Left hindlimb (tissue), 1 donor: ENCODE measurements around the gene THRA.
A peak's percentile ranks its signal among the peaks of the same experiment; 100 is the strongest.

Source experiments
- DNase-seq: peaks from one replicate; pipeline ENCODE4 v3.0.0-alpha.2; 2018

Gene THRA

DNA sequence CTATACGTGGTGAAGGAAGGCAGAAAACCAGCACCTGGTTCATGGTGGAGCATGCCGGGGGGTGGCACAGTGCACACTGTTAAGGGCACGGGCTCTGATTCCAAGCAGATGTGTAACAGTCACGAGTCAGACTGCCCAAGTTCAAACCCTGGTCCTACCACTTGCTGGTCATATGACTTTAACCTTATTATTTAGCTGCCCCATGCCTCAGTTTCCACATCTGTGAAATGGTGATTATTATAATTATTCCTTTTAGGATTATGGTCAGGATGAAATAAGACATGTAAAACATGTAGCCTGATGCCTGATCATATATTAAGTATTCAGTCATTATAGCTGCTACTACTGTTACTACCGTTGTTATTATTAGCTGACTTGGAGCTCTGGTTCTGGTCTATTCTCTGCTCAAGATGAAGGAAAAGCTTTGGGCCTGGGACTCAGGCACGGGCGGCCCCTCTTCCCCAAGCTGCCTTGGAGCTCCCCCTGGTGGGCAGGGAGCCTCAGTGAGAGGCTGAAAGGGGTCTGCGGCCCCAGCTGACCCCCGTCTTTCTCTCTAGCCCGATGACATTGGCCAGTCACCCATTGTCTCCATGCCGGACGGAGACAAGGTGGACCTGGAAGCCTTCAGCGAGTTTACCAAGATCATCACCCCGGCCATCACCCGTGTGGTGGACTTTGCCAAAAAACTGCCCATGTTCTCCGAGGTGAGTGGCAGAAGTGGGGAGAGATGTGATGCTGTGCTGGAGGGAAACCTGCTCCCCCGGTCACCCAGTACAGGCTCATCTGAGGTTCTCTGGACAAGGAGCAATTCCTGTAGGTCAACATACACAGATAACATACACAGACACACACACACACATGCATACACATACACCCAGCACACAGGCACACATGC is 23.6 kb downstream of the THRA start:
- DNase-seq = no peak

DNA sequence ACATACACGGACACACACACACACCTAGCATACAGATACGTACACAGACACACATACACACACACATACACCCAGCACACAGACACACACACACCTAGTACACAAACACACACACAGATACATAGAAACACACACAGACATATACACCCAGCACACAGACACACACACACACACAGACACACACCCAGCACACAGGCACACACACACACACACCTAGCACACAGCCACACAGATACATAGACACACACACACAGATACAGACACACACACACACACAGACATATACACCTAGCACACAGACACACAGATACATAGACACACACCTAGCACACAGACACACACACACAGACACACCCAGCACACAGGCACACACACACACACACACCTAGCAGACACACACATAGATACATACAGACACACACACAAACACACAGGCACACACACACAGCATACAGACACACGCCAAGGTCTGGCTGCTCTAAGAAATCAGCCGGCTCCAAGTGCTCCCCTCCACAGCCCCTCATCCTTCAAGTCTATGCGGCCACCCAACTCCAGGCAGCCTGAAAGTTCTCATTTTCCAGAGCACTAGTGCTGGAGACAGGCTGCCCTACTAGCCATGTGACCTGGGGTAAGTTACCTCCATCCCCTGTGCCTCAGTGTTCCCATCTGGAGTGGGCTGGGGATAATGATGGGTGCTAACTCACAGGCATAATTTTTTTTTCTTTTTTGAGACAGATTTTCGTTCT is 24.5 kb downstream of the THRA start:
- no peak for DNase-seq

DNA sequence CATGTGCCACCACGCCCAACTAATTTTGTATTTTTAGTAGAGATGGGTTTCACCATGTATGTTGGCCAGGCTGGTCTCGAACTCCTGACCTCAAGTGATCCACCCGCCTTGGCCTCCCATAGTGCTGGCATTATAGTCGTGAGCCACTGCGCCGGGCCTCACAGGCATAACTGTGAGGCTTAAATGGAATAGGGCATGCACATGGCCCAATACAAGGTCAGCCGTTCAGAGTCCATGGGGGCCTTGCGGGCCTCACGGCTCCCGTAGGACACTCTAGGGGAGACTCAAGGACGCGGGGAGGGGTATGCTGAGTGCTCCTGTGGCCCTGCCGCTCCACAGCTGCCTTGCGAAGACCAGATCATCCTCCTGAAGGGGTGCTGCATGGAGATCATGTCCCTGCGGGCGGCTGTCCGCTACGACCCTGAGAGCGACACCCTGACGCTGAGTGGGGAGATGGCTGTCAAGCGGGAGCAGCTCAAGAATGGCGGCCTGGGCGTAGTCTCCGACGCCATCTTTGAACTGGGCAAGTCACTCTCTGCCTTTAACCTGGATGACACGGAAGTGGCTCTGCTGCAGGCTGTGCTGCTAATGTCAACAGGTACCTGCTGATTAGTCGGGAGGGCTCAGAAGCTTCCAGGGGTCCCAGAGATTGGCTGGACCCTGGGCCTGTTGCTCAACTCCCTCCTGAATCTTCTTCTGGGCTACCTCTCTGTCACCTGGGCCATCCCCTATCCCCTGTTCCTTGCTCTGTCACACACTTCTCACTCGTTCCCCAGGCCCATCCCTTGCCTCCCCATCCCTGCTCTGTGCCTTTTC is 25.3 kb downstream of the THRA start:
- DNase-seq = no peak

DNA sequence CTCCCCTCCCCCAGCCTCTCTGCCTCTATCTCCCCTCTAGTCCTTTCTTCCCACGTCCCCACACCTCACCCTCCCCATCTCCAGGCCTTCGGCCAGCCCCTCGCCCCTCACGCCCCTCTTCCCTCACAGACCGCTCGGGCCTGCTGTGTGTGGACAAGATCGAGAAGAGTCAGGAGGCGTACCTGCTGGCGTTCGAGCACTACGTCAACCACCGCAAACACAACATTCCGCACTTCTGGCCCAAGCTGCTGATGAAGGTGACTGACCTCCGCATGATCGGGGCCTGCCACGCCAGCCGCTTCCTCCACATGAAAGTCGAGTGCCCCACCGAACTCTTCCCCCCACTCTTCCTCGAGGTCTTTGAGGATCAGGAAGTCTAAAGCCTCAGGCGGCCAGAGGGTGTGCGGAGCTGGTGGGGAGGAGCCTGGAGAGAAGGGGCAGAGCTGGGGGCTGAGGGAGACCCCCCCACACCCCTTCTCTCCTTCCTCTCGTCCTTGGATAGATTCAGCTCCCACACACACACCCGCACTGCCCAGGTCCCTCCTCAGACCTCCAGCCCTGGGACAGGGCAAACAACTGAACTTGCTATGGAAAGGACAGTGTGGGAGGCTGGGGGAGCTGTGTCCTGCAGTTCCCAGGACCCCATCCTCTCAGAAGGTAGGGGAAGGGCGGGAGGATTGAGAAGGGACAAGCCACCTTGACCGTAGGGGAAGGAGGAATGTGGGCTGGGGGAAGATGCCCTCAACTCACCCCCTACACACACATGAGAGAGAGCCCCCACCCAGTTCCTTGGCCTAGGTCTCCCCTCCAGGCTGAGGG is 26.5 kb downstream of the THRA start:
- DNase-seq = no peak

GRCh38 chr17:40090237-40091119 is 27.7 kb downstream of the THRA start:
- no peak for DNase-seq

DNA sequence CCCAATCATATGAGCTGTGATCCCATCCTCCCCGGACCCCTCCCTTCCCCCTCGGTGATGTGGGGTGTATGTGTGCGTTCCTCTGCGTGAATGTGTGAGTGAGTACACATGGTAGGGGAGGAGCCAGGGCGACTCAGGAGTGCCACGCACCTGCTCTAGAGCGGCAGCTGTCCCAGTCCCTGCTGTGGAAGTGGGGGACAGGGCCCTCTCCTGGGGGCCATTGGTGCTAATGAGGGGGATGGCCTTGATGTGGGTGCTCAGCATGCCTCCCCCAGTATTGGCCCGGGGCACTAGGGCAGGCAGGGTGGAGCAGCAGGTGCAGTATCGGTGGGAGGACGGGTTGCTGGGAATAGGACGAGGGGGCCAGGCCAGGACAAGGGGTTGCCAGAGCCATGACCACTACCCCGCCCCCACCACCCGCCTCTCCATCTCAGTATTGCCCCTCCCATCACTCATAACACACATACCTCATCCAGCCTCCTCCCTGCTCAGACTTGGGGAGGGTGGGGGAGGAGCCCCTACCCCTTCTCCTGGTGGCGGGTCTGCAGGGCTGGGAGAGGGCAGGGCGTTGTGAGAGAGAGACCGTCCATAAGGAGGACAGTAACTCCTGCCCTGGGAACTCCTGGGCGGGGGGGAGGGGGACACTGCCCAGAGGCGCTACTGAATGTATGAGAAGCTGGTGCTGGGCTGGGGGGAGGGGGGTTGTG is 29.1 kb downstream of the THRA start:
- no peak for DNase-seq

- no peak for DNase-seq
These were observed 29.8 kb downstream of the THRA start for GRCh38 chr17:40092581-40092980.

DNA sequence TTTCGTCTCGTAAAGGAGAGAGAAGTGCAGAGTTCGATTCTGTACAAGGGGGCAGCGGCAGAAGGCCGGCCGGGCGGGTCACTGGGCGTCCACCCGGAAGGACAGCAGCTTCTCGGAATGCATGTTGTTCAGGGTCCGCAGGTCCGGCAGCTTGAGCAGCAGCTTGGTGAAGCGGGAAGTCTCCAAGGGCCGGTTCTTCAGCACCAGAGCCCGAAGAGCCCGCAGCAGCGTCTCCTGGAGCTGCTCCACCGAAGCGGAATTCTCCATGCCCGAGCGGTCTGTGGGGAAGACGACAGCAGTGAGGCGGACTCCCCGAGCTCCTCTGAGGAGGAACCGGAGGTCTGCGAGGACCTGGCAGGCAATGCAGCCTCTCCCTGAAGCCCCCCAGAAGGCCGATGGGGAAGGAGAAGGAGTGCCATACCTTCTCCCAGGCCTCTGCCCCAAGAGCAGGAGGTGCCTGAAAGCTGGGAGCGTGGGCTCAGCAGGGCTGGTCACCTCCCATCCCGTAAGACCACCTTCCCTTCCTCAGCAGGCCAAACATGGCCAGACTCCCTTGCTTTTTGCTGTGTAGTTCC is 30.3 kb downstream of the THRA start:
- DNase-seq = no peak

DNA sequence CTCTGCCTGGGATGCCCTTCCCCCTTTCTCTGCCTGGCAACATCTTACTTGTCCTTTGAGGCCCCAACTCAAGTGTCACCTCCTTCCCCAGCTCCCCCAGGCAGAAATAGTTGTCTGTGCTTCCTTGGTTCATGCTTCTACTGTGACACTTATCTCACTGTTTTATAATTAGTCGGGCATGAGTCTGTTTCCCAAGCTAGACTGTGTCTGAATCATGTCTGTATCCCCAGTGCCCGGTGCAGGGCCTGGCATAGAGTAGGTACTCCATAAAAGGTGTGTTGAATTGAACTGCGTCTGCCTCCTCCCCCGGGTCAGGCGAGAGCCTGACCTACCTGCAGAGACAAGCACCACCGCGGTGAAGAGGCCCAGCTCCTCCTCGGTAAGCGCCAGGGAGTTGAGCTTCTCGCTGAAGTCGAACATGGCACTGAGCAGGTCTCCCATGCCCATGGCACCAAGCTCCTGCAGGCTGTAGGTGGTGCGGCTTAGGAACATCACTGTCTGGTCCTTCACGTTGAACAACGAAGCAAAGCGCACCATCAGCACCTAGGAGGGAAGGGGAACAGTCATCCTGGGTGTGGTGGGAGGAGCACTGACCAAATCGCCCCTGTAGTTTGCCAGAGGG is 30.9 kb downstream of the THRA start:
- DNase-seq = no peak

GRCh38 chr17:40094874-40095273 is 32.1 kb downstream of the THRA start:
- DNase-seq = no peak

- peak; percentile 34 for DNase-seq
These were observed 32.7 kb downstream of the THRA start for GRCh38 chr17:40095351-40095943.

- DNase-seq = peak; percentile 23
These were observed 33.4 kb downstream of the THRA start for GRCh38 chr17:40095944-40096791.

DNA sequence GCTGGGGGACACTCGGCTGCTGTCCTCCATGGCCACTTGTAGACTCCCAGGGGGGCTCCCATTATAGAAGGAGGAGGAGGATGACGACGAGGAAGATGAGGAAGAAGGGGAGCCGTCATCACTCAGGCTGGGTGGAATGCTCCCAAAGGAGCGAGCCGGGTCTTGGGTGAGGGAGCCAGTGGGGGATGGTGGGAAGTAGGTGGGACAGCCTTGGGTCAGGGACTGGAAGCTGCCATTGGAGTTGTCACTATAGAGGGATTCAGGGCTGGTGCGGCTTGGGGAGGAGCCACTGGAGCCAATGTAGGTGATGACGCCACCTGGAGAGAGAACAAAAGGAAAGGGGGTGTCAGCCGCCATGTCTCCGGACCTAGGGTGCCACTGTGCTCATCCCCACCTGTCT is 34.3 kb downstream of the THRA start:
- peak; percentile 19 for DNase-seq

DNA sequence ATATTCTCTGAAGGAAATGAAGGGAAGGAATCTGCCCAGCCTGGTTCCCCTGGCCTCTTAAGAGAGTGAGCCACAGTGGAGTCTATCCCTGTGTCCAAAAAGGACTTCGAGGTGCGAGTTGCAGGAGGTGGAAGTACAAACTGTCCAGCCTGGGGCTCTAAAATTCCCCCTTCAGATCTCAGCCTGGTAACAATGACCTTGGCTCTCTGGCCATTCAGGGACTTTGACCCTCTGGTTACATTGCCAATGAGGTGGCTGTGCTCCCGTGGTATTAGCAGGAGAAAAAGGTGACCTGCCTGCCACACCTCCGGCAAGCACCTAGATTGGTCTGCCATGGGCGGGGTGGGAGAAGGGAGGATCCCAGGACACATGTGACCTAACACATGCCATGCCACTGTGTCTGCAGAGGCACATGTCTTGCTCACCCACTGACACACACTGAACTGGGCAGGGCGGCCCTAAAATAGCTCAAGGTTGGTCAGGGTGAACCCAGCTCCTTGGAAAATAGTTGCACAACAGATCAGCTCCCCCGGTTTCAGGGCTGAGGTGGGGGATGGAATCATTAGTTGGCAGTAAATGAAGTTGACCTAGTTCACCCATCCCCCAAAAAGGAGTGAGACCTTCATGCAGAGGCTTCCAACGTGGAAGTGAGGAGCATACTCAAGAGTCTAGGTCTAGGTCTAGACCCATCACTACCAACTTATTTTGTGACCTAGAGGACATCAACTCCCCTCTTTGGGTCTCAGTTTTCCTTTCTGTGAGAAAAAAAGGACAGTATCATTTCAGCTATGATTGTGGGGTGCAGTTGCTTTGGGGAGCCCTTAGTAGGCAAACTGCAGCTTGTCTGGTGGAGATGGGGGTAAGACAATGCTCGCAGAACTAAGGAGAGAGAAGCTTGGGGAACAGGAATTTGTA is 35.4 kb downstream of the THRA start:
- DNase-seq = peak; percentile 39

DNA sequence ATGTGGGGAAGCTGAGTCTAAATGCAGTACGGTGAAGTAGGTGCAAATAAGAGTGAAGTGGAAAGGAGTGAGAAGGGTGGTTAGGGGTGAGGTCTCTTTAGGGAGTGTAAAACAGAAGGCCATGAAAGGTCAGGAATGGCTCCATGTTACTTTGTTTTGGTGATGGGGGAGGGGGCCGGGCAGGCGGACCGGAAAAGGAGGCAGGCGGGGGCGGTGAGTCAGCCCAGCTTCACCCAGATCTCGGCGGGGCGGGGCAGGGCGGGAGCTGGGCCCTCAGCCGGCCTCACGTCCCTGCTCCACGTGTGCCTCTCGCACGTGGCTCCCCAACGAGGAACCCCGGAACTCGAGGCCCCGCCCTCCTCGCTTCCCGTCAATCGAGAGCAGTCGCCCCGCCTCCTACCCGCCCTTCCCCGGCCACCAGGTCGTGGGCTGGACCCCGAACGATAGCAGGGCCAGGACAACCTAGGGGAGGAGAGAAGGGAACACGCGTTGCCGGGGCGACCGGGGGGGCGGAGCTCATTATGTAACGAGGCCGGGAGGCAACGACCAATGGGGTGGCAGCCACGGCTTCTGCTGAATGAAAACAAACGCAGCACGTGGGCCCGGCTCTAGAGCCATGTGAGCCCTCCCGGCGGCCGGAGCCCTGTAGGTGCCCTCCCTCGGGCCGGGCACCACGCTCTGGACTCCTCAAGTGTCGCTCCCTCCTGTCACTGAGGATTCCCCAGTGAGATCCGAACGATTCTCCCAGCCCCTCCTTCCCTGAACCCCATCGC is 36.3 kb downstream of the THRA start:
- peak; percentile 93 for DNase-seq
